Progenitor cell of endocrine pancreas (in vitro differentiated cells): Measurements from ENCODE around the gene TEX2. TPM values are rescaled to one million over a fixed set of nuclear protein-coding genes. Genes with fewer than 3 reads are reported as not detected.
A peak's percentile ranks its signal among the peaks of the same experiment; 100 is the strongest.

Source experiments
- DNase-seq: peaks from one replicate; pipeline ENCODE4 v3.0.0; 2021; ENCODE audit warnings: low spot score; ENCODE audit not compliant: unreplicated experiment
- H3K27ac Mint-ChIP-seq: 2 replicates; pipeline ENCODE4 v1.8.0; 2021; ENCODE audit warnings: mild to moderate bottlenecking, moderate library complexity, mixed read lengths
- H3K27me3 Mint-ChIP-seq: 2 replicates; pipeline ENCODE4 v1.8.0; 2021; ENCODE audit warnings: mixed read lengths
- H3K36me3 Mint-ChIP-seq: 2 replicates; pipeline ENCODE4 v1.8.0; 2022; ENCODE audit warnings: mixed read lengths; ENCODE audit not compliant: insufficient read depth
- H3K4me1 Mint-ChIP-seq: 2 replicates; pipeline ENCODE4 v1.8.0; 2021; ENCODE audit warnings: low read depth, mixed read lengths
- H3K4me3 Mint-ChIP-seq: 2 replicates; pipeline ENCODE4 v1.8.0; 2021; ENCODE audit warnings: low read depth, mild to moderate bottlenecking, moderate library complexity, mixed read lengths
- H3K9me3 Mint-ChIP-seq: 2 replicates; pipeline ENCODE4 v1.8.0; 2021; ENCODE audit warnings: low read depth, mixed read lengths
- total RNA-seq: library from RNA; stranded (reverse); gene quantifications from 2 replicates; pipeline ENCODE4 v1.2.1, GENCODE V29; 2021
- TF ChIP-seq, protein P1 (sequence below): fragments of 200-600 bp; sonication (generic); IDR thresholded peaks from one replicate; pipeline ENCODE4 v1.5.0; 2021; ENCODE audit warnings: antibody characterized with exemption, mild to moderate bottlenecking; ENCODE audit not compliant: unreplicated experiment

TEX2 gene
- total RNA-seq, 1 donor from 2014 or later: 30.2 TPM

DNA sequence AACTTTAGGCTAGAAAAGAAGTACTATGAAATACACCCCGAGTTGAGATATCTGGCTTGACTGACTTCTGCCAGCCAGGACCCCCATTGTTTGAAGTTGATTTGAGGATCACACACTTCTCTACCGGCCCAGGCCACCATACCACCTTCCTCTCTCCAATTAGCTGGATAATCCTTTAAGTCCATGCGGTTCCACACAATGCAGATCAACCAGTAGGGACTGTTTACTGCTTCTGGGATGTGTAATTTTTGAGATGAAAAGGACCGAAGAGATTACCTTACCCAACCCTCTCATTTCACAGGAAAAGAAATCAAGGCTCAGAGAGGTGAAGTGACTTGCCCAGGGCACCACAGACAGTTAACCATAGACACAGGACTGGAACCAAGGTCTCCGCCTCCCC is 153.7 kb downstream of the TEX2 start:
- Mint-ChIP-seq H3K27me3 (no peaks in the 10 kb centered on the region), H3K4me3 (no peak overlapping the region), H3K27ac (no peak overlapping the region), H3K36me3 (peaks cover 15% of the 10 kb centered on the region), H3K4me1 (peaks cover 17% of the 10 kb centered on the region), H3K9me3 (peaks cover 4% of the 10 kb centered on the region)
- DNase-seq: no peak
- TF ChIP-seq, protein P1, sequence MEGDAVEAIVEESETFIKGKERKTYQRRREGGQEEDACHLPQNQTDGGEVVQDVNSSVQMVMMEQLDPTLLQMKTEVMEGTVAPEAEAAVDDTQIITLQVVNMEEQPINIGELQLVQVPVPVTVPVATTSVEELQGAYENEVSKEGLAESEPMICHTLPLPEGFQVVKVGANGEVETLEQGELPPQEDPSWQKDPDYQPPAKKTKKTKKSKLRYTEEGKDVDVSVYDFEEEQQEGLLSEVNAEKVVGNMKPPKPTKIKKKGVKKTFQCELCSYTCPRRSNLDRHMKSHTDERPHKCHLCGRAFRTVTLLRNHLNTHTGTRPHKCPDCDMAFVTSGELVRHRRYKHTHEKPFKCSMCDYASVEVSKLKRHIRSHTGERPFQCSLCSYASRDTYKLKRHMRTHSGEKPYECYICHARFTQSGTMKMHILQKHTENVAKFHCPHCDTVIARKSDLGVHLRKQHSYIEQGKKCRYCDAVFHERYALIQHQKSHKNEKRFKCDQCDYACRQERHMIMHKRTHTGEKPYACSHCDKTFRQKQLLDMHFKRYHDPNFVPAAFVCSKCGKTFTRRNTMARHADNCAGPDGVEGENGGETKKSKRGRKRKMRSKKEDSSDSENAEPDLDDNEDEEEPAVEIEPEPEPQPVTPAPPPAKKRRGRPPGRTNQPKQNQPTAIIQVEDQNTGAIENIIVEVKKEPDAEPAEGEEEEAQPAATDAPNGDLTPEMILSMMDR: no peak

DNA sequence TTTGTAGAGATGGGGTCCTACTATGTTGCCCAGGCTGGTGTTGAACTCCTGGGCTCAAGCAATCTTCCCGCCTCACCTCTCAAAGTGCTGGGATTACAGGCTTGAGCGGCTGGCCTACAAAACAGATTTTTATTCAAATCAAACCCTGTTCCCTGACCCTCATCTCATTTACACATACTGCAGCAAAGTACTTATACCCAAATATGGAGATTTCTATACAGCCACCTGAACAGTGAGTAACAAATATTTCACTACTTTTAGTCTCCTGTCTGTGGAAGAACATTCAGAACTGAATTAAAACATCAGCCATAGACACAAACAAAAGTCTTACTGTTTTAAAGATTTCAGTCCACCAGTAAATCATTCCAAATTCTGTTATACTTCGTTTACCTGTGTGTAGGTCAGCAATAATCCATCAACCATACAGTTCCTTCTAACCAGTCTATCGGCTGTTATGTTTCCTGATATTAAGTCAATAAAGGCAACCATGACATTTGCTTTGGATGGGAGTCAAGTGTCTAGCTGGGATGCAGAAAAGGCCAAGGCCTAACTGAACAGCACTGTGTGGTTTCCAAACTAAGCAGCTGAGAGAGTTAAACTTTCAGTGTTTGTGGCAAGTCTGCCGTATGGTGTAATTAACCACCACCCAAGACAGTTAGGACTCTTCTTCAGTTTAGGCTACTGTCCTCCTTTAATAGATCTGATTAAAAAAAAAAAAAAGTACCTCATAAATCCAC is 155.4 kb downstream of the TEX2 start:
- peaks cover 10% of the 10 kb centered on the region for H3K36me3 Mint-ChIP-seq
- TF ChIP-seq, protein P1: no peak
- peaks cover 17% of the 10 kb centered on the region for H3K4me1 Mint-ChIP-seq
- H3K27me3 Mint-ChIP-seq: no peaks in the 10 kb centered on the region
- no peak overlapping the region for H3K4me3 Mint-ChIP-seq
- H3K9me3 Mint-ChIP-seq: no peaks in the 10 kb centered on the region
- H3K27ac Mint-ChIP-seq: peak overlapping the region; percentile 49
- no peak for DNase-seq

DNA sequence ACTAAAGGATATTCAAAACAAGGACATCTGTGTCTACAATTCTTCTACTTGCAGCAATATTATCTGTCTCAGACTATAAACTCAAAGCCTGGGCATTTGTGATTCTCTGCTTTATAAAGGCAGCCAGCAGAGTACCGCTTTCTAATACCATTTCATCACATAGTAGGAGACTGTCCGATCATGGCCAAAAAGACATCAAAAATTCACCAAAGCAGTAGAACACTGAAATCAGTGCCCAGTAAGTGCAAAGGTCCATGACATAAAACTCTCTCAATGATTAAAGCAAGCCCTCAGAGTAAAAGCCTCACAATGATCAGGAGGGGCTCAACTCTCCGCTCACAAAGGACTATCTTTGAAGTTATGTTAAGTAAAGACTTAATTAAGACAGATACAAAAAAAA is 156.1 kb downstream of the TEX2 start:
- Mint-ChIP-seq H3K9me3 (no peaks in the 10 kb centered on the region), H3K27ac (peak overlapping the region; percentile 77), H3K4me1 (peaks cover 17% of the 10 kb centered on the region), H3K27me3 (no peaks in the 10 kb centered on the region), H3K4me3 (no peak overlapping the region), H3K36me3 (peaks cover 9% of the 10 kb centered on the region)
- TF ChIP-seq, protein P1: no peak
- DNase-seq: no peak

DNA sequence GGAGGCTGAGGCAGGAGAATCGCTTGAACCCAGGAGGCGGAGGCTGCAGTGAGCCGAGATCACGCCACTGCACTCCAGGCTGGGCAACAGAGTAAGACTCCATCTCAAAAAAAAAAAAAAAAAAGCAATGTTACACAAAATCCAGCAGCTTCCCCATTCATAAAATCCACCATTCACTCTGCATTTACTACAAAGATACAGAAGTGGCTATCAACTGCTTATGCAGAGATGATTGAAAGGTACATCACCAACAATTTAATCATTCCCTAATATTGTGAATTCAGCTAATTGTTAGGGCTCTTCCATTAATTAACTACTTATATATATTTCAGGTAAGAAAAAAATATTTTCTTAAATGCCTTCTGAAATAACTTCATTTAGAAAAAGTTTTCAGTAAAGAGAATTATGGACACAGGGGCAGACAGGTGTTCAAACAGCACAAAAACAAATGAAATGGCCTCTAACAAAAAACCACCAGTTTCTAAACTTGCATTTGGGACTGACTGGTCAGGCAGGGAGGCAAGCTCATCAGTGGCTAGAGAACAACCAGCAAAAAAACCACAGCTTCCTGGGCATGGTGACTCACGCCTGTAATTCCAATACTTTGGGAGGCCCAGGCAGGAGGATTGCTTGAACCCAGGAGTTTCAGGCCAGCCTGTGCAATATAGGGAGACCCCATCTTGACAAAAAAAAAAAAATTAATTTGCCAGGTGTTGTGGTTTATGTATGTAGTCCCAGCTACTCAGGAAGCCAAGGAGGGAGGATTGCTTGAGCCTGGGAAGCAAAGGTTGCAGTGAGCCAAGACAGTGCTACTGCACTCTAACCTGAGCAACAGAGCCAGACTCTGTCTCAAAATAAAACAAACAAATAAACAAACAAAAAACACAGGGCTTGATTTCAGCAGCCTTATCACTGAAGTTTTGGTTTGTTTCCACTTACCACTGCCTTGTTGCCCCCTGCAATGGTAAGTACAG is 159.4 kb downstream of the TEX2 start:
- H3K27ac Mint-ChIP-seq: no peak overlapping the region
- peaks cover 4% of the 10 kb centered on the region for H3K36me3 Mint-ChIP-seq
- no peaks in the 10 kb centered on the region for H3K27me3 Mint-ChIP-seq
- H3K4me1 Mint-ChIP-seq: peaks cover 18% of the 10 kb centered on the region
- no peaks in the 10 kb centered on the region for H3K9me3 Mint-ChIP-seq
- TF ChIP-seq, protein P1: no peak
- DNase-seq: no peak
- H3K4me3 Mint-ChIP-seq: no peak overlapping the region

DNA sequence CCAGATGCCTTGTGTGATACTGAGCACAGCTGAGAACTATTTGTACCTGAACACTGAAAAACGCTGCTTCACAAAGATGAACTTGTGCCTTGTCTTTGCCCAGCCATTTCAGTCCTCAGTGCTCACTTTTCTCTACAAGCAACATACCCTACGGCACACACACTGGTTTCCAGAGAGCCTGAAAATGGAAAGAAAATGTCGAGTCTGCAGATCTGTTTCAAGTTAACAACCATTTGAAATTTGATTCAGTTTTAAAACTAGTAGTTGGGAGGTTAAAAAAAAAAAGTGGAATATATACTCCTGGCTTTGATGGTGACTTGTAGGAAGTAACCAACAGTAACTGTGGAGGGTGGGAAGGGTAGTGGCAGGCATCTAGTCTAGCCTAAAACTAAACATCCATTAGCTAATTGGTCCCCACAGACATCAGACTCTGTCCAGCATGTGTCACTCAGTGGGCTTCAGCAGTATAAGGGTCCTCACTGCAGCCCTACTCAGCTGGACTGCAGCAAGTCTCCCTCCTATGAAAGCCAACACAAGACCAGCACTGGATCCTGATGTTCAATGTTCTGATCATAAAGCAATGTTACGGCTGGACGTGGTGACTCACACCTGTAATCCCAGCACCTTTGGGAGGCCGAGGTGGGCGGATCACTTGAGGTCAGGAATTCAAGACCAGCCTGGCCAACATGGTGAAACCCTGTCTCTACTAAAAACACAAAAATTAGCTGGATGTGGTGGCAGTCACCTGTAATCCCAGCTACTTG is 160.3 kb downstream of the TEX2 start:
- no peaks in the 10 kb centered on the region for H3K9me3 Mint-ChIP-seq
- H3K36me3 Mint-ChIP-seq: peaks cover 4% of the 10 kb centered on the region
- H3K27me3 Mint-ChIP-seq: no peaks in the 10 kb centered on the region
- peaks cover 14% of the 10 kb centered on the region for H3K4me1 Mint-ChIP-seq
- H3K27ac Mint-ChIP-seq: no peak overlapping the region
- DNase-seq: no peak
- TF ChIP-seq, protein P1: no peak
- no peak overlapping the region for H3K4me3 Mint-ChIP-seq
